Right lobe of liver (tissue), 4 donors: Measurements from ENCODE around the gene DYNC2H1.

Experiments
- CTCF ChIP-seq, 4 donors: fragments of 200-600 bp in 3 of 4; fragments of 450-650 bp in 1 of 4; IDR thresholded peaks; one replicate each; pipeline versions ENCODE4 v1.5.1 to v1.8.0; 2016 to 2022; ENCODE audit warnings: antibody characterized with exemption in 4 of 4, mild to moderate bottlenecking in 2 of 4
- POLR2A ChIP-seq: fragments of 450-650 bp; IDR thresholded peaks from one replicate; pipeline ENCODE4 v1.6.1; 2017; ENCODE audit warnings: antibody characterized with exemption, mild to moderate bottlenecking
- donor health status: DM: no; HTN: no; CAD: no.
- donor health status: DM: no; HTN: no; CAD: no.
- donor health status: DM: no; HTN: yes; CAD: no.

- TF ChIP-seq CTCF (IDR thresholded peaks at IDR 0.05) (no peak), POLR2A (no peak)
Measured at GRCh38 chr11:103515283-103515682, 406.1 kb downstream of the DYNC2H1 start.
